H1 (cell line): Measurements from ENCODE around the gene LDHB. TPM values are rescaled to one million over a fixed set of nuclear protein-coding genes. Genes with fewer than 3 reads are reported as not detected.

ENCODE experiments used
- EGR1 ChIP-seq: IDR thresholded peaks from 2 replicates; pipeline ENCODE4 v1.6.1; 2011; ENCODE audit warnings: low read depth, low read length, borderline replicate concordance
- NRF1 ChIP-seq: IDR thresholded peaks from 2 replicates; pipeline ENCODE4 v1.6.1; 2011; ENCODE audit warnings: mild to moderate bottlenecking, low read depth, low read length, improper control_type of control experiment
- SUZ12 ChIP-seq: fragments of 200-600 bp; sonication (generic); IDR thresholded peaks from 2 replicates; pipeline ENCODE4 v1.6.1; 2012; ENCODE audit warnings: mild to moderate bottlenecking, inconsistent platforms, low read length, moderate library complexity, mixed read lengths
- TAF1 ChIP-seq: IDR thresholded peaks from 2 replicates; pipeline ENCODE4 v1.6.1; 2011; ENCODE audit warnings: mild to moderate bottlenecking, low read depth, low read length
- polyA plus RNA-seq, 7 experiments: library from polyadenylated mRNA; depleted of rRNA in 3 of 7; stranded (reverse) in 5 of 7; unstranded in 2 of 7; fragments of >200 nt in 5 of 7; fragments of 200-250 nt in 2 of 7; gene quantifications; 1 replicate in 5 of 7; 2 replicates in 1 of 7; 4 replicates in 1 of 7; pipeline versions ENCODE4 v1.2.1 to v1.2.3, GENCODE V29; 2011 to 2013; ENCODE audit warnings: missing spikeins in 2 of 7, mixed read lengths in 2 of 7
- total RNA-seq: library from RNA; stranded (reverse); fragmentation: NEBNext Ultra II Directional; extraction: Animal tissue kit (Norgen Biotek cat#: 25700); gene quantifications from 2 replicates; pipeline ENCODE4 v1.2.1, GENCODE V29; 2021

Gene LDHB
- total and polyA plus RNA-seq, 2 of the 8 experiments (the other 6 are each of a cell fraction or from before 2014, with no cell fraction given): 1,177 to 1,781 TPM

DNA sequence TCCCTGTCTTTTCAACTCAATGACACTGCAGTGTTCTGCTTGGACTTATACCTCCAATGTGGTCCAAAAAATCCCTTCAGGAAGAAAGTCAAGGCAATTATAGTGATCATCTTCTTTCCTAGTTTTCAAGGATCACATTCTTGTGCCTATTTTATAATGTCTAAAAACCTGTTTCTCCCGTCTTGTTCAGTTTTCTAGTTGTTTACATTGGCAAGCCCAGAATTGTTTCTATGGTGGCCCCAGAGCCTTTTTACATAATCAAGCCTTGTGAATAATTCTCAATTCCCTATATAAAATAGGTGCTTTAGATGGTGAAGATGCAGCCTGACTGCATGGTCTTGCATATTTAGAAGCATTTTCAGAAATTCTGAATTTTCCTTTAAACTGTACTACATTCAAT is 14.5 kb upstream of the LDHB start (continued):
- TF ChIP-seq SUZ12 (no peak), NRF1 (no peak), TAF1 (no peak), EGR1 (no peak)
